22Rv1 (cell line): ENCODE results near the gene ANKRD13A.

Experiments
- H3K27ac ChIP-seq: fragments of 450-650 bp; 2 replicates; pipeline ENCODE4 v1.5.1; 2017
- ZFX ChIP-seq: fragments of 450-650 bp; IDR thresholded peaks from 2 replicates; pipeline ENCODE4 v1.6.1; 2017; ENCODE audit warnings: antibody characterized with exemption, borderline replicate concordance
- TF ChIP-seq, protein P1 (sequence below): fragments of 450-650 bp; IDR thresholded peaks from 2 replicates; pipeline ENCODE4 v1.5.1; 2017; ENCODE audit warnings: mild to moderate bottlenecking

ANKRD13A gene

DNA sequence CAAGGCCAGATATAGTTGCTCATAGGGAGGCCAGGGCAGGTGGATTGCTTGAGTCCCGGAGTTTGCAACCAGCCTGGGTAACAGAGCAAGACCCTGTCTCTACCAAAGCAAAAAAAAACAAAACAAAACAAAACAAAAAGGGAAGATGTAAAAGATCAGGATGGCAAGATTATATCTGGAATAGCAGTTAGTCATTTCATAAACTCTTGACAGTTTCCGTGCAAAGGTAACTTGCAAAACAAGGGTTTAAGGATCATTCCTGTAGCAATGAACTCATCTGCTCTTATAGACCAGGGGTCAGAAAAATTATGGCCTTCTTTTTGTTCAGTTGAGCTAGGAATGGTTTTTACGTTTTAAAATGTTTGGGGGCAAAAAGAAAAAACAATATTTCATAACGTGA, 32.7 kb upstream of the ANKRD13A start:
- H3K27ac ChIP-seq, result no peak overlapping the region
- TF ChIP-seq, protein P1, sequence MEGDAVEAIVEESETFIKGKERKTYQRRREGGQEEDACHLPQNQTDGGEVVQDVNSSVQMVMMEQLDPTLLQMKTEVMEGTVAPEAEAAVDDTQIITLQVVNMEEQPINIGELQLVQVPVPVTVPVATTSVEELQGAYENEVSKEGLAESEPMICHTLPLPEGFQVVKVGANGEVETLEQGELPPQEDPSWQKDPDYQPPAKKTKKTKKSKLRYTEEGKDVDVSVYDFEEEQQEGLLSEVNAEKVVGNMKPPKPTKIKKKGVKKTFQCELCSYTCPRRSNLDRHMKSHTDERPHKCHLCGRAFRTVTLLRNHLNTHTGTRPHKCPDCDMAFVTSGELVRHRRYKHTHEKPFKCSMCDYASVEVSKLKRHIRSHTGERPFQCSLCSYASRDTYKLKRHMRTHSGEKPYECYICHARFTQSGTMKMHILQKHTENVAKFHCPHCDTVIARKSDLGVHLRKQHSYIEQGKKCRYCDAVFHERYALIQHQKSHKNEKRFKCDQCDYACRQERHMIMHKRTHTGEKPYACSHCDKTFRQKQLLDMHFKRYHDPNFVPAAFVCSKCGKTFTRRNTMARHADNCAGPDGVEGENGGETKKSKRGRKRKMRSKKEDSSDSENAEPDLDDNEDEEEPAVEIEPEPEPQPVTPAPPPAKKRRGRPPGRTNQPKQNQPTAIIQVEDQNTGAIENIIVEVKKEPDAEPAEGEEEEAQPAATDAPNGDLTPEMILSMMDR, result no peak
- TF ChIP-seq ZFX, result no peak

GRCh38 chr12:109967383-109968031, 31.7 kb upstream of the ANKRD13A start:
- TF ChIP-seq, protein P1, result no peak
- TF ChIP-seq ZFX, result no peak
- no peak overlapping the region for H3K27ac ChIP-seq

- no peak overlapping the region for H3K27ac ChIP-seq
These were observed 31.2 kb upstream of the ANKRD13A start for GRCh38 chr12:109968032-109968420.

GRCh38 chr12:109968801-109969200, 30.4 kb upstream of the ANKRD13A start:
- H3K27ac ChIP-seq, result no peak overlapping the region
- no peak for TF ChIP-seq ZFX
- TF ChIP-seq, protein P1, result no peak

More at GRCh38 chr12:109968032-109968420, 31.2 kb upstream of the ANKRD13A start:
- TF ChIP-seq, protein P1, result no peak
- no peak for TF ChIP-seq ZFX

DNA sequence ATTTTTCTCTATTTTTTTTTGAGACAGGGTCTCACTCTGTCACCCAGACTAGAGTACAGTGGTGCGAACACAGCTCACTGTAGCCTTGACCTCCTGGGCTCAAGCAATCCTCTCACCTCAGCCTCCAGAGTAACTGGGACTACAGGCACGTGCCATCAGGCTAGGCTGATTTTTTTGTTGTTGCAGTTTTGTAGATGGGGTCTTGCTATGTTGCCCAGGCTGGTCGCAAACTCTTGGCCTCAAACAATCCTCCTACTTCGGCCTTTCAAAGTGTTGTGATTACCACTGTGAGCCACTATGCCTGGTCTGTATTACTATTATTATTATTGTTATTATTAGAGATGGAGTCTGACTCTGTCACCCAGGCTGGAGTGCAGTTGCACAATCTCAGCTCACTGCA, 26.4 kb upstream of the ANKRD13A start:
- TF ChIP-seq ZFX, result no peak
- TF ChIP-seq, protein P1, result no peak
- no peak overlapping the region for H3K27ac ChIP-seq

- TF ChIP-seq ZFX, result no peak
- TF ChIP-seq, protein P1, result no peak
- no peak overlapping the region for H3K27ac ChIP-seq
These were observed 17.9 kb upstream of the ANKRD13A start for GRCh38 chr12:109981311-109981710.

GRCh38 chr12:109982210-109982609, 17.0 kb upstream of the ANKRD13A start:
- TF ChIP-seq, protein P1, result no peak
- no peak for TF ChIP-seq ZFX

More at GRCh38 chr12:109982210-109982609, 17.0 kb upstream of the ANKRD13A start:
- no peak overlapping the region for H3K27ac ChIP-seq
